ENCODE results near the gene CAPN5.

DNA sequence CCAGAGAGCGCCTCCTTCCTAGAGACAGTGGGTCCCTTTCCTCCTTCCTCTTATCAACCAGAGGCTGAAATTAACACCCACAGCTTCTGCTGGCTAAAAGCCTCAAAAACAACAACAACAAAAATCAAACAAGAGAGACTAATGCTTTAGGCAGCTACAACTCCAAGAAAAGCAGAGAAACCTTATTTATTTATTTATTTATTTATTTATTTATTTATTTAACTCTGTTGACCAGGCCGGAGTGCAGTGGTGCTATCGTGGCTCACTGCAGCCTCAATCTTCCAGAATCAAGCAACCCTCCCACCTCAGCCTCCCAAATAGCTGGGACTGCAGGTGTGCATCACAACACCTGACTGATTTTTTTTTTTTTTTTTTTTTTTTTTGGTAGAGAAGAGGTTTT is 35.2 kb upstream of the CAPN5 start:
- TF ChIP-seq CTCF (IDR thresholded peaks at IDR 0.05; ENCODE audit: low read depth, low read length) (no peak), POLR2A (IDR thresholded peaks at IDR 0.05; ENCODE audit: extremely low read depth, insufficient read length) (no peak)
- TF ChIP-seq, protein P1, sequence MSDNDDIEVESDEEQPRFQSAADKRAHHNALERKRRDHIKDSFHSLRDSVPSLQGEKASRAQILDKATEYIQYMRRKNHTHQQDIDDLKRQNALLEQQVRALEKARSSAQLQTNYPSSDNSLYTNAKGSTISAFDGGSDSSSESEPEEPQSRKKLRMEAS (IDR thresholded peaks at IDR 0.05; ENCODE audit: low read depth, low read length): no peak

Measured in NB4 (cell line).